HL-60 (cell line): Measurements from ENCODE around the gene KIF26B.

Experiments used
- DNase-seq, 2 experiments: peaks; one replicate each; pipeline ENCODE4 v3.0.0-alpha.2; 2010 to 2020; ENCODE audit warnings: low read depth in 1 of 2, low spot score in 1 of 2
- H3K27ac ChIP-seq: fragments of 250-450 bp; sonication (Bioruptor Pico); replicated peaks from 2 replicates; pipeline ENCODE4 v1.5.1; 2020; ENCODE audit warnings: mild to moderate bottlenecking, moderate library complexity
- H3K27me3 ChIP-seq: fragments of 250-450 bp; sonication (Bioruptor Pico); 2 replicates; pipeline ENCODE4 v1.5.1; 2021; ENCODE audit warnings: mild to moderate bottlenecking, moderate library complexity; ENCODE audit not compliant: insufficient read depth, poor library complexity, severe bottlenecking
- H3K4me3 ChIP-seq: replicated peaks from 2 replicates; pipeline ENCODE4 v1.5.1; 2011; ENCODE audit warnings: mild to moderate bottlenecking, control low read depth, low read length; ENCODE audit not compliant: insufficient read depth
- CTCF ChIP-seq: IDR thresholded peaks from one replicate; pipeline ENCODE4 v1.5.1; 2011; ENCODE audit warnings: low read length, control low read depth, inconsistent platforms; ENCODE audit not compliant: insufficient read depth
- GABPA ChIP-seq: IDR thresholded peaks from 2 replicates; pipeline ENCODE4 v1.6.1; 2012; ENCODE audit warnings: low read depth
- POLR2AphosphoS5 ChIP-seq: IDR thresholded peaks from 2 replicates; pipeline ENCODE4 v1.6.1; 2012; ENCODE audit warnings: low read depth
- REST ChIP-seq: IDR thresholded peaks from 2 replicates; pipeline ENCODE4 v1.6.1; 2012; ENCODE audit warnings: low read depth; ENCODE audit not compliant: insufficient replicate concordance
- SPI1 ChIP-seq: IDR thresholded peaks from 2 replicates; pipeline ENCODE4 v1.6.1; 2012; ENCODE audit warnings: low read depth, mild to moderate bottlenecking, borderline replicate concordance

KIF26B gene

GRCh38 chr1:245248231-245248731 is 93.5 kb downstream of the KIF26B start:
- Histone ChIP-seq H3K27me3 (no peaks in the 10 kb centered on the region), H3K27ac (no peak overlapping the region), H3K4me3 (no peak overlapping the region)
- TF ChIP-seq GABPA (no peak), REST (no peak), SPI1 (no peak), CTCF (no peak), POLR2AphosphoS5 (no peak)
- DNase-seq: no peak

- peak in 1 of 2 experiments; percentile 6 for DNase-seq
- Histone ChIP-seq H3K4me3 (no peak overlapping the region), H3K27ac (no peak overlapping the region), H3K27me3 (no peaks in the 10 kb centered on the region)
- TF ChIP-seq SPI1 (peak; percentile 15; the same call in 1 of the 2 replicates), GABPA (no peak)
Measured at GRCh38 chr1:245255783-245256182, 101.0 kb downstream of the KIF26B start.

- Histone ChIP-seq H3K27ac (no peak overlapping the region), H3K27me3 (no peaks in the 10 kb centered on the region), H3K4me3 (no peak overlapping the region)
- TF ChIP-seq SPI1: no peak
- no peak for TF ChIP-seq POLR2AphosphoS5
- no peak for TF ChIP-seq CTCF
- no peak for TF ChIP-seq GABPA
- no peak for TF ChIP-seq REST
- DNase-seq: no peak
Measured at GRCh38 chr1:245256528-245256927, 101.7 kb downstream of the KIF26B start.

GRCh38 chr1:245258271-245258920 is 103.6 kb downstream of the KIF26B start:
- no peaks in the 10 kb centered on the region for H3K27me3 ChIP-seq
- DNase-seq: peak; percentile 29 to 50
- no peak overlapping the region for H3K4me3 ChIP-seq
- no peak overlapping the region for H3K27ac ChIP-seq
- no peak for TF ChIP-seq GABPA
- TF ChIP-seq POLR2AphosphoS5: no peak
- TF ChIP-seq SPI1: no peak
- no peak for TF ChIP-seq CTCF
- TF ChIP-seq REST: no peak
